Right renal cortex interstitium (tissue), 3 donors: ENCODE measurements around the gene SLC30A1. TPM values are rescaled to one million over a fixed set of nuclear protein-coding genes. Genes with fewer than 3 reads are reported as not detected.
"Not testable (repeated sequence)": the region's sequence is repeated elsewhere in the genome, so short reads cannot be mapped to it uniquely, and the experiment has no call there.

Experiments used
- DNase-seq, 3 donors: peaks; one replicate each; pipeline ENCODE4 v3.0.0-alpha.2; 2013; ENCODE audit warnings: low read depth in 3 of 3, low spot score in 2 of 3
- polyA plus RNA-seq, 3 donors: library from polyadenylated mRNA; unstranded; fragments of 120-200 nt; gene quantifications; one replicate each; pipeline ENCODE4 v1.2.1, GENCODE V29; 2013; ENCODE audit not compliant: insufficient read length in 3 of 3

Gene SLC30A1
- polyA plus RNA-seq, 3 donors = 34.3 to 37.5 (median 34.6) TPM

GRCh38 chr1:211551638-211552460 lies 27.1 kb downstream of the SLC30A1 start:
- DNase-seq = no peak

GRCh38 chr1:211549092-211549711 lies 29.8 kb downstream of the SLC30A1 start:
- no peak for DNase-seq

- no peak for DNase-seq
Measured at GRCh38 chr1:211548321-211549091, 30.5 kb downstream of the SLC30A1 start.

GRCh38 chr1:211547710-211548109 lies 31.3 kb downstream of the SLC30A1 start:
- DNase-seq = no peak

- DNase-seq = no peak
Measured at GRCh38 chr1:211546543-211546942, 32.4 kb downstream of the SLC30A1 start.

- DNase-seq = no peak
Measured at GRCh38 chr1:211543025-211543424, 35.9 kb downstream of the SLC30A1 start.

GRCh38 chr1:211541720-211542477 lies 37.1 kb downstream of the SLC30A1 start:
- DNase-seq = peak in 2 of 3 donors; percentile 37 to 39

- no peak for DNase-seq
Measured at GRCh38 chr1:211541278-211541677, 37.7 kb downstream of the SLC30A1 start.

GRCh38 chr1:211540824-211541223 lies 38.1 kb downstream of the SLC30A1 start:
- not testable (repeated sequence) for DNase-seq

- no peak for DNase-seq
Measured at GRCh38 chr1:211538287-211538686, 40.7 kb downstream of the SLC30A1 start.

- DNase-seq = no peak
Measured at GRCh38 chr1:211537253-211537652, 41.7 kb downstream of the SLC30A1 start.

GRCh38 chr1:211536606-211537005 lies 42.4 kb downstream of the SLC30A1 start:
- no peak for DNase-seq

GRCh38 chr1:211535346-211535745 lies 43.6 kb downstream of the SLC30A1 start:
- no peak for DNase-seq

GRCh38 chr1:211534545-211535291 lies 44.2 kb downstream of the SLC30A1 start:
- no peak for DNase-seq

- no peak for DNase-seq
Measured at GRCh38 chr1:211532088-211532444, 46.9 kb downstream of the SLC30A1 start.

- DNase-seq = no peak
Measured at GRCh38 chr1:211531194-211532087, 47.5 kb downstream of the SLC30A1 start.

GRCh38 chr1:211530102-211530501 lies 48.9 kb downstream of the SLC30A1 start:
- no peak for DNase-seq

GRCh38 chr1:211529453-211529852 lies 49.5 kb downstream of the SLC30A1 start:
- DNase-seq = no peak

GRCh38 chr1:211529011-211529410 lies 50.0 kb downstream of the SLC30A1 start:
- DNase-seq = no peak
